ENCODE results near the gene HPS3. TPM values are rescaled to one million over a fixed set of nuclear protein-coding genes. Genes with fewer than 3 reads are reported as not detected.

HPS3 gene
- total RNA-seq, 1 experiment from 2014 or later: 11.3 TPM

- no peaks in the 10 kb centered on the region for H3K9me3 ChIP-seq (ENCODE audit: low read length)
- H3K36me3 ChIP-seq (ENCODE audit: low read depth, low read length): peaks cover 12% of the 10 kb centered on the region; the same call in 1 of the 2 replicates
- no peak overlapping the region for H3K4me3 ChIP-seq (ENCODE audit: low read length)
- intact Hi-C loops (cut with micrococcal nuclease): no loop called here
- DNase-seq: no peak
- H3K27ac ChIP-seq (ENCODE audit: low read length): no peak overlapping the region
- no peak for ATAC-seq
- TF ChIP-seq CTCF (conservative IDR thresholded peaks at IDR 0.05; ENCODE audit: low read depth, low read length) (no peak), EZH2phosphoT487 (IDR thresholded peaks at IDR 0.05; ENCODE audit: borderline replicate concordance, low read length) (no peak), EZH2 (IDR thresholded peaks at IDR 0.05; ENCODE audit: low read length, unreplicated experiment) (no peak)
- H3K9me2 ChIP-seq (replicated peaks; ENCODE audit: low read length): no peaks in the 10 kb centered on the region
- H2AFZ ChIP-seq (ENCODE audit: low read length): no peak overlapping the region
- BruUV-seq (replicated peaks): no TSS peak
- peaks cover 9% of the 10 kb centered on the region; the same call in 1 of the 2 replicates for H3K4me1 ChIP-seq (ENCODE audit: insufficient read depth, low read length)
- H3K4me2 ChIP-seq (ENCODE audit: low read length): no peak overlapping the region
- H4K20me1 ChIP-seq (ENCODE audit: low read length): no peaks in the 10 kb centered on the region
- no peak overlapping the region for H3K9ac ChIP-seq (ENCODE audit: low read length)
- POLR2A ChIA-PET (ENCODE audit: unreplicated experiment): no interaction called here
- no peaks in the 10 kb centered on the region for H3K27me3 ChIP-seq (ENCODE audit: low read length)
- H3F3A ChIP-seq (ENCODE audit: low read length, unreplicated experiment): no peaks in the 10 kb centered on the region
- no peaks in the 10 kb centered on the region for H3K79me2 ChIP-seq (ENCODE audit: low read length)
- CTCF ChIA-PET: no interaction called here
Measured at GRCh38 chr3:149152420-149152819, 23.0 kb downstream of the HPS3 start.

GRCh38 chr3:149153402-149153801, 24.0 kb downstream of the HPS3 start:
- POLR2A ChIA-PET (ENCODE audit: unreplicated experiment): no interaction called here
- H3K27me3 ChIP-seq (ENCODE audit: low read length): no peaks in the 10 kb centered on the region
- peaks cover 12% of the 10 kb centered on the region; the same call in 1 of the 2 replicates for H3K36me3 ChIP-seq (ENCODE audit: low read depth, low read length)
- H4K20me1 ChIP-seq (ENCODE audit: low read length): no peaks in the 10 kb centered on the region
- TF ChIP-seq EZH2 (IDR thresholded peaks at IDR 0.05; ENCODE audit: low read length, unreplicated experiment): no peak
- no peak for TF ChIP-seq CTCF (conservative IDR thresholded peaks at IDR 0.05; ENCODE audit: low read depth, low read length)
- no peak for TF ChIP-seq EZH2phosphoT487 (IDR thresholded peaks at IDR 0.05; ENCODE audit: borderline replicate concordance, low read length)
- H3K27ac ChIP-seq (ENCODE audit: low read length): no peak overlapping the region
- ATAC-seq: no peak
- no peak overlapping the region for H3K4me3 ChIP-seq (ENCODE audit: low read length)
- no peaks in the 10 kb centered on the region for H3F3A ChIP-seq (ENCODE audit: low read length, unreplicated experiment)
- H3K79me2 ChIP-seq (ENCODE audit: low read length): no peaks in the 10 kb centered on the region
- CTCF ChIA-PET: no interaction called here
- peaks cover 9% of the 10 kb centered on the region; the same call in 1 of the 2 replicates for H3K4me1 ChIP-seq (ENCODE audit: insufficient read depth, low read length)
- BruUV-seq (replicated peaks): no TSS peak
- no peak overlapping the region for H3K9ac ChIP-seq (ENCODE audit: low read length)
- no peak for DNase-seq
- no peaks in the 10 kb centered on the region for H3K9me3 ChIP-seq (ENCODE audit: low read length)
- no peak overlapping the region for H2AFZ ChIP-seq (ENCODE audit: low read length)
- intact Hi-C loops (cut with micrococcal nuclease): no loop called here
- no peak overlapping the region for H3K4me2 ChIP-seq (ENCODE audit: low read length)
- no peaks in the 10 kb centered on the region for H3K9me2 ChIP-seq (replicated peaks; ENCODE audit: low read length)

DNA sequence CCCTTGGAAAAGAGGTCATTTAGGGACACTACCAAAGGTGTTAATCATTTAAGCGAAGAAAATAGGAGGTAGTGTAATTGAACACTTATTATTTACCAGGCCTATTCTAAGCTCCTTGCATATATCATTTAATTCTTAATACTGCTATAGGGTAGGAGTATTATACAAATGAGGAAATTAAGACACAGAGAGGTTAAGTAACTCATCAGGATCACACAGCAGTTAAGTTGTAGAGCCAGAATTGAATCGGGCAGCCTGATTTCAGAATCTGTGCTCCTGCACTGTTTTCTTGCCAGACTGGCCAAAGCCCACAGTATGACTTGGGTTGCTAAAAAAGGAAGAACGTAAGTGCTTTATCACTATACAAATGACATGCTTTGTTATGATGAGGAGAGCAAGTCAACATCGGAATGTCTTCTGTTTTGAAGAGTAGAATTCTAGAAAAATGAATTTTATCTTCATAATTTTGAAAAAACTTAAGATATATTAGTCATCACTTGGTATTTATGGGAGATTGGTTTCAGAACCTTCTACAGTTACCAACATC, 31.4 kb downstream of the HPS3 start:
- ATAC-seq (no peak), DNase-seq (no peak)
- Histone ChIP-seq H3F3A (ENCODE audit: low read length, unreplicated experiment) (no peaks in the 10 kb centered on the region), H2AFZ (ENCODE audit: low read length) (no peak overlapping the region), H3K4me1 (ENCODE audit: insufficient read depth, low read length) (peaks cover 9% of the 10 kb centered on the region; the same call in 1 of the 2 replicates), H3K9me3 (ENCODE audit: low read length) (no peaks in the 10 kb centered on the region), H3K4me3 (ENCODE audit: low read length) (no peak overlapping the region), H4K20me1 (ENCODE audit: low read length) (no peaks in the 10 kb centered on the region), H3K27me3 (ENCODE audit: low read length) (no peaks in the 10 kb centered on the region), H3K79me2 (ENCODE audit: low read length) (no peaks in the 10 kb centered on the region), H3K27ac (ENCODE audit: low read length) (no peak overlapping the region), H3K9ac (ENCODE audit: low read length) (no peak overlapping the region), H3K36me3 (ENCODE audit: low read depth, low read length) (peaks cover 24% of the 10 kb centered on the region), H3K9me2 (replicated peaks; ENCODE audit: low read length) (no peaks in the 10 kb centered on the region), H3K4me2 (ENCODE audit: low read length) (no peak overlapping the region)
- TF ChIP-seq EZH2phosphoT487 (IDR thresholded peaks at IDR 0.05; ENCODE audit: borderline replicate concordance, low read length) (no peak), EZH2 (IDR thresholded peaks at IDR 0.05; ENCODE audit: low read length, unreplicated experiment) (no peak), CTCF (conservative IDR thresholded peaks at IDR 0.05; ENCODE audit: low read depth, low read length) (no peak)
- BruUV-seq (replicated peaks): no TSS peak
- ChIA-PET POLR2A (ENCODE audit: unreplicated experiment) (no interaction called here), CTCF (no interaction called here)
- intact Hi-C loops (cut with micrococcal nuclease): no loop called here

Measured in PC-3 (cell line).